Mammary epithelial cell (primary cell): ENCODE data around the gene UHRF1.

Experiments
- EZH2 ChIP-seq: IDR thresholded peaks from 2 replicates; pipeline ENCODE4 v1.6.1; 2012; ENCODE audit warnings: low read length, inconsistent platforms, borderline replicate concordance
- TF ChIP-seq, protein P1 (sequence below), 2 donors: IDR thresholded peaks in 1 of 2; conservative IDR thresholded peaks in 1 of 2; 2 replicates each; pipeline ENCODE4 v1.5.1; 2011 to 2012; ENCODE audit warnings: inconsistent platforms in 2 of 2, low read length in 2 of 2, mild to moderate bottlenecking in 2 of 2, control low read depth in 1 of 2, low read depth in 1 of 2; ENCODE audit not compliant: insufficient read depth in 1 of 2; ENCODE audit errors: extremely low read depth in 1 of 2

DNA sequence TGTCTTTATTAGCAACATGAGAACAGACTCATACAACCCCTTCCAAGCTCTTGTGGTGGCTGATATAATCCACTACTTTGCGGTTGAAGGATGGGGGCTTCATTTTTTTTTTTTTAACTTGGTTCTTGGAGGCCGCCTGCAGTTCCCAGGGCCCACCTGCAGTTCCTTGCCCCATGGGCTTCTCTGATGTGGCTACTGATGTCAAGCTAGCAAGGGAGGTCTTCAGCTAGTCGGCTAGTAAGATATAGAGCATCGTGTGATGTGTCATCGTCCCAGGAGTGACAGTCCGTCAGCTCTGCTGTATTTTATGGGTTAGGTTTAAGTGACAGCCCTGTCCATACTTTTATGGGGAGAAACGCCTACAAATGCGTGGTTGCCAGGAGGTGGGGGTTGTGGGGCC is 26.1 kb downstream of the UHRF1 start:
- TF ChIP-seq, protein P1, sequence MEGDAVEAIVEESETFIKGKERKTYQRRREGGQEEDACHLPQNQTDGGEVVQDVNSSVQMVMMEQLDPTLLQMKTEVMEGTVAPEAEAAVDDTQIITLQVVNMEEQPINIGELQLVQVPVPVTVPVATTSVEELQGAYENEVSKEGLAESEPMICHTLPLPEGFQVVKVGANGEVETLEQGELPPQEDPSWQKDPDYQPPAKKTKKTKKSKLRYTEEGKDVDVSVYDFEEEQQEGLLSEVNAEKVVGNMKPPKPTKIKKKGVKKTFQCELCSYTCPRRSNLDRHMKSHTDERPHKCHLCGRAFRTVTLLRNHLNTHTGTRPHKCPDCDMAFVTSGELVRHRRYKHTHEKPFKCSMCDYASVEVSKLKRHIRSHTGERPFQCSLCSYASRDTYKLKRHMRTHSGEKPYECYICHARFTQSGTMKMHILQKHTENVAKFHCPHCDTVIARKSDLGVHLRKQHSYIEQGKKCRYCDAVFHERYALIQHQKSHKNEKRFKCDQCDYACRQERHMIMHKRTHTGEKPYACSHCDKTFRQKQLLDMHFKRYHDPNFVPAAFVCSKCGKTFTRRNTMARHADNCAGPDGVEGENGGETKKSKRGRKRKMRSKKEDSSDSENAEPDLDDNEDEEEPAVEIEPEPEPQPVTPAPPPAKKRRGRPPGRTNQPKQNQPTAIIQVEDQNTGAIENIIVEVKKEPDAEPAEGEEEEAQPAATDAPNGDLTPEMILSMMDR (conservative IDR thresholded peaks at IDR 0.05 in 1 of 2, IDR thresholded peaks at IDR 0.05 in 1 of 2; ENCODE audit: extremely low read depth in 1 of 2, insufficient read depth in 1 of 2, low read depth in 1 of 2, low read length in 2 of 2): no peak
- no peak for TF ChIP-seq EZH2
